Activated B cell treated with CpG ODN at 0.5 μM for 24 hours (primary cell): ENCODE data around the gene MEFV. TPM values are rescaled to one million over a fixed set of nuclear protein-coding genes. Genes with fewer than 3 reads are reported as not detected.
A peak's percentile ranks its signal among the peaks of the same experiment; 100 is the strongest.

Experiments
- ATAC-seq: fragments of 200-7000 bp; cut with Tn5 transposase; one replicate; pipeline ENCODE4 v1.10.0; 2021; ENCODE audit warnings: low read depth, mild to moderate bottlenecking, moderate library complexity
- CTCF ChIA-PET: fragments of 350-600 bp; sonication (Branson Sonifier 250); formaldehyde crosslinking; loops from one replicate; lab custom pipeline; 2021; ENCODE audit warnings: antibody characterized with exemption; lab: Charles Lee
- POLR2A ChIA-PET: fragments of 350-600 bp; sonication (Branson Sonifier 250); formaldehyde crosslinking; loops from one replicate; lab custom pipeline; 2021; ENCODE audit warnings: antibody characterized with exemption; lab: Charles Lee
- DNase-seq: peaks from one replicate; pipeline ENCODE4 v3.0.0; 2022
- H3K27ac Mint-ChIP-seq: one replicate; pipeline ENCODE4 v1.8.0; 2020; ENCODE audit warnings: mixed read lengths
- H3K27me3 Mint-ChIP-seq: one replicate; pipeline ENCODE4 v1.8.0; 2021; ENCODE audit warnings: mixed read lengths
- H3K36me3 Mint-ChIP-seq: one replicate; pipeline ENCODE4 v1.8.0; 2021; ENCODE audit warnings: low read depth, mixed read lengths
- H3K4me1 Mint-ChIP-seq: one replicate; pipeline ENCODE4 v1.8.0; 2021; ENCODE audit warnings: mixed read lengths
- H3K4me3 Mint-ChIP-seq: one replicate; pipeline ENCODE4 v1.8.0; 2020; ENCODE audit warnings: mild to moderate bottlenecking, mixed read lengths
- H3K9me3 Mint-ChIP-seq: one replicate; pipeline ENCODE4 v1.8.0; 2020; ENCODE audit warnings: mixed read lengths
- intact Hi-C: fragments of 100-400 bp; cut with micrococcal nuclease; formaldehyde crosslinking; loops from one replicate; pipeline ENCODE4 v1.15.1; 2024
- total RNA-seq: library from RNA; stranded (reverse); gene quantifications from 2 replicates; pipeline ENCODE4 v1.2.3, GENCODE V29; 2022
- TF ChIP-seq, protein P1 (sequence below): fragments of 200-600 bp; IDR thresholded peaks from one replicate; pipeline ENCODE4 v1.8.0; 2022; ENCODE audit warnings: antibody characterized with exemption, mild to moderate bottlenecking

MEFV gene
- total RNA-seq, 1 donor from 2014 or later: not detected

GRCh38 chr16:3241761-3242160 lies 14.7 kb downstream of the MEFV start:
- ATAC-seq (no peak), DNase-seq (no peak)
- Mint-ChIP-seq H3K36me3 (no peaks in the 10 kb centered on the region), H3K4me3 (no peak overlapping the region), H3K27ac (no peak overlapping the region), H3K4me1 (no peaks in the 10 kb centered on the region), H3K27me3 (peaks cover 31% of the 10 kb centered on the region), H3K9me3 (no peaks in the 10 kb centered on the region)
- CTCF ChIA-PET: no interaction called here
- TF ChIP-seq, protein P1, sequence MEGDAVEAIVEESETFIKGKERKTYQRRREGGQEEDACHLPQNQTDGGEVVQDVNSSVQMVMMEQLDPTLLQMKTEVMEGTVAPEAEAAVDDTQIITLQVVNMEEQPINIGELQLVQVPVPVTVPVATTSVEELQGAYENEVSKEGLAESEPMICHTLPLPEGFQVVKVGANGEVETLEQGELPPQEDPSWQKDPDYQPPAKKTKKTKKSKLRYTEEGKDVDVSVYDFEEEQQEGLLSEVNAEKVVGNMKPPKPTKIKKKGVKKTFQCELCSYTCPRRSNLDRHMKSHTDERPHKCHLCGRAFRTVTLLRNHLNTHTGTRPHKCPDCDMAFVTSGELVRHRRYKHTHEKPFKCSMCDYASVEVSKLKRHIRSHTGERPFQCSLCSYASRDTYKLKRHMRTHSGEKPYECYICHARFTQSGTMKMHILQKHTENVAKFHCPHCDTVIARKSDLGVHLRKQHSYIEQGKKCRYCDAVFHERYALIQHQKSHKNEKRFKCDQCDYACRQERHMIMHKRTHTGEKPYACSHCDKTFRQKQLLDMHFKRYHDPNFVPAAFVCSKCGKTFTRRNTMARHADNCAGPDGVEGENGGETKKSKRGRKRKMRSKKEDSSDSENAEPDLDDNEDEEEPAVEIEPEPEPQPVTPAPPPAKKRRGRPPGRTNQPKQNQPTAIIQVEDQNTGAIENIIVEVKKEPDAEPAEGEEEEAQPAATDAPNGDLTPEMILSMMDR: no peak
- POLR2A ChIA-PET: no interaction called here
- intact Hi-C loops: no loop called here

- peaks cover 29% of the 10 kb centered on the region for H3K36me3 Mint-ChIP-seq
- peaks cover 9% of the 10 kb centered on the region for H3K9me3 Mint-ChIP-seq
- ChIA-PET CTCF (interaction anchor here (1.3 kb wide), 1 partner anchor 9 kb away, joined by 3 read pairs; no protein-coding TSS in a partner anchor), POLR2A (interaction anchor here (1.2 to 2.7 kb wide), 5 partner anchors 29 to 221 kb away, joined by 3 to 22 read pairs (median 6); partner anchors contain the start of genes ZNF174, ZNF263 and ZSCAN32)
- no peaks in the 10 kb centered on the region for H3K27me3 Mint-ChIP-seq
- TF ChIP-seq, protein P1: no peak
- intact Hi-C loops: loop anchor here (1.0 to 5.0 kb wide), 8 partner anchors 28 to 264 kb away; partner anchors contain the start of genes TIGD7, ZNF174, ZNF75A and ZSCAN32
- H3K27ac Mint-ChIP-seq: peak overlapping the region; percentile 70
- peaks cover 24% of the 10 kb centered on the region for H3K4me1 Mint-ChIP-seq
- peak overlapping the region; percentile 72 for H3K4me3 Mint-ChIP-seq
- ATAC-seq: no peak
- DNase-seq: no peak
These were observed 20.4 kb downstream of the MEFV start for GRCh38 chr16:3235856-3236669.

GRCh38 chr16:3234857-3235561 lies 21.4 kb downstream of the MEFV start, which contains the start of gene ZNF200:
Gene ZNF200 (minus strand): TSS chr16:3235158. CDS start chr16:3233755, 1,403 bp downstream.
- ATAC-seq: peak; percentile 91
- Mint-ChIP-seq H3K27ac (peak within 1 kb of the TSS; percentile 96), H3K4me1 (peaks cover 24% of the 10 kb centered on the region), H3K27me3 (no peaks in the 10 kb centered on the region), H3K4me3 (peak within 1 kb of the TSS; percentile 94), H3K36me3 (peaks cover 40% of the 10 kb centered on the region), H3K9me3 (peaks cover 15% of the 10 kb centered on the region)
- ChIA-PET POLR2A (interaction anchor here (0.6 to 2.7 kb wide), 6 partner anchors 30 to 222 kb away, joined by 3 to 22 read pairs (median 6); partner anchors contain the start of genes TIGD7, ZNF174, ZNF263 and ZNF75A), CTCF (no interaction called here)
- peak; percentile 88 for DNase-seq
- TF ChIP-seq, protein P1: no peak
- intact Hi-C loops: loop anchor here (1.0 to 5.0 kb wide), 8 partner anchors 29 to 265 kb away; partner anchors contain the start of genes TIGD7, ZNF174, ZNF75A and ZSCAN32

DNA sequence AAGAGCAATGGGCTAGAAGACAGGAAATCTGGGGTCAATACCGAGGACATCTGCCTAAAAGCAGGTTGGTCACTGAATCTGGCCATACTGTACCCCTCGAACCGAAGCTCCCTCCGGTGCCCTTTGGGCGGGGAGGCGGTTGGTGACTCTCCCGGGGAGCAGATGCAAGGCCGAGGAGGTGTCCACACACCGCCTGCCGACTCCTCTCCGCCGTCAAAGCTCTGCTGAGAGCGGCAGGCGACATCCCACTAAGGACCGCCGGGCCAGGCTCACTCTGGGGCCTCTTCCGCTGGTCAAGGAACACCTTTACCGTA lies 21.9 kb downstream of the MEFV start:
- Mint-ChIP-seq H3K4me1 (peaks cover 24% of the 10 kb centered on the region), H3K9me3 (peaks cover 15% of the 10 kb centered on the region), H3K36me3 (peaks cover 43% of the 10 kb centered on the region), H3K4me3 (peak overlapping the region; percentile 94), H3K27ac (peak overlapping the region; percentile 96), H3K27me3 (no peaks in the 10 kb centered on the region)
- intact Hi-C loops: no loop called here
- DNase-seq: no peak
- ChIA-PET POLR2A (interaction anchor here (1.2 to 2.7 kb wide), 5 partner anchors 30 to 223 kb away, joined by 5 to 22 read pairs (median 6); partner anchors contain the start of genes TIGD7, ZNF174, ZNF263 and ZNF75A), CTCF (no interaction called here)
- no peak for ATAC-seq
- TF ChIP-seq, protein P1: no peak
